HCT116 (cell line): ENCODE data around the gene SLC22A13.
"Not testable (repeated sequence)": the region's sequence is repeated elsewhere in the genome, so short reads cannot be mapped to it uniquely, and the experiment has no call there.

Experiments
- POLR2AphosphoS5 ChIP-seq: IDR thresholded peaks from 2 replicates; pipeline ENCODE4 v1.6.1; 2011; ENCODE audit warnings: mild to moderate bottlenecking, low read depth, low read length, moderate library complexity
- RAD21 ChIP-seq: IDR thresholded peaks from 2 replicates; pipeline ENCODE4 v1.6.1; 2012; ENCODE audit warnings: low read depth, mild to moderate bottlenecking
- SIN3A ChIP-seq: IDR thresholded peaks from 2 replicates; pipeline ENCODE4 v1.6.1; 2012; ENCODE audit warnings: low read depth
- TCF7L2 ChIP-seq: IDR thresholded peaks from 2 replicates; pipeline ENCODE4 v1.7.0; 2011; ENCODE audit warnings: borderline replicate concordance, inconsistent platforms; ENCODE audit not compliant: insufficient read depth, insufficient read length; ENCODE audit errors: extremely low read depth
- TF ChIP-seq, protein P1 (sequence below), 3 experiments: fragments of 200-600 bp in 1 of 3; sonication (generic) in 1 of 3; IDR thresholded peaks in 2 of 3; conservative IDR thresholded peaks in 1 of 3; 2 replicates each; pipeline ENCODE4 v1.5.1; 2012 to 2017; ENCODE audit warnings: low read depth in 2 of 3, low read length in 2 of 3, antibody characterized with exemption in 1 of 3, borderline replicate concordance in 1 of 3, control low read depth in 1 of 3, mild to moderate bottlenecking in 1 of 3, mixed read lengths in 1 of 3, mixed run types in 1 of 3, moderate library complexity in 1 of 3; ENCODE audit not compliant: insufficient read depth in 1 of 3
- TF ChIP-seq, protein P2 (sequence below): IDR thresholded peaks from 2 replicates; pipeline ENCODE4 v1.6.1; 2012

DNA sequence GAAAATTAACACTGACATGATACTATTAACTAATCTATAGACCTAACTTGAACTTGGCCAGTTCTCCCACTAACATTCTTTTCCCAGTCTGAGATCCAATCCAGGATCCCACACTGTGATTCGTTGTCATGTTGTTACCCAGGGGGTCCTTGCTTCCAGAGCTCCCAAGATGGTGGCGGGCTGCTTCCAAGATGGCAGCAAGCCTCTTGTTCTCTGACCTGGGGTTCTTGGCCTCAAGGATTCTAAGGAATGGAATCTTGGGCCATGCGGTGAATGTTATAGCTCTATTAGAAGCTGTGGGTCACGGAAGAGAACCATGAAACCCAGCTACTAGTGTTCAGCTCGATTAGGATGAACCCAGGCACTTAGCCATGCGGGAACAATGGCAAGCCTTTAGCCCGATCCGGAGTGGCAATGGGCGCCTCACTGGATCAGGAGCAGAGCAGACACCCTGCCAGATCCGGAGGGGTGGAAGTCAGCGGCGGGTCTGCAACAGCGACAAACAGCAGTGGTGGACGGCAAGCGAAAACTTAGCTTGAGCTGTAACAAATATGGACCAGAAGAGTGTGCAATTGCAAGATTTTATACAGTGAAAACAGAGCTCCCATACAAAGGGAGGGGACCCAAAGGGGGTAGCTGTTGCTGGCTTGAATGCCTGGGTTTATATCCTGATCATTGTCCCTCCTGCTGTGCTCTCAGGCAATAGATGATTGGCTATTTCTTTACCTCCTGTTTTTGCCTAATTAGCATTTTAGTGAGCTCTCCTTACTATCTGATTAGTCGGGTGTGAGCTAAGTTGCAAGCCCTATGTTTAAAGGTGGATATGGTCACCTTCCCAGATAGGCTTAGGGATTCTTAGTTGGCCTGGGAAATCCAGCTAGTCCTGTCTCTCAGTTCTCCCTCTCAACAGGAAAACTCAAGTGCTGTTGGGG lies 23.9 kb downstream of the SLC22A13 start:
- TF ChIP-seq, protein P1, sequence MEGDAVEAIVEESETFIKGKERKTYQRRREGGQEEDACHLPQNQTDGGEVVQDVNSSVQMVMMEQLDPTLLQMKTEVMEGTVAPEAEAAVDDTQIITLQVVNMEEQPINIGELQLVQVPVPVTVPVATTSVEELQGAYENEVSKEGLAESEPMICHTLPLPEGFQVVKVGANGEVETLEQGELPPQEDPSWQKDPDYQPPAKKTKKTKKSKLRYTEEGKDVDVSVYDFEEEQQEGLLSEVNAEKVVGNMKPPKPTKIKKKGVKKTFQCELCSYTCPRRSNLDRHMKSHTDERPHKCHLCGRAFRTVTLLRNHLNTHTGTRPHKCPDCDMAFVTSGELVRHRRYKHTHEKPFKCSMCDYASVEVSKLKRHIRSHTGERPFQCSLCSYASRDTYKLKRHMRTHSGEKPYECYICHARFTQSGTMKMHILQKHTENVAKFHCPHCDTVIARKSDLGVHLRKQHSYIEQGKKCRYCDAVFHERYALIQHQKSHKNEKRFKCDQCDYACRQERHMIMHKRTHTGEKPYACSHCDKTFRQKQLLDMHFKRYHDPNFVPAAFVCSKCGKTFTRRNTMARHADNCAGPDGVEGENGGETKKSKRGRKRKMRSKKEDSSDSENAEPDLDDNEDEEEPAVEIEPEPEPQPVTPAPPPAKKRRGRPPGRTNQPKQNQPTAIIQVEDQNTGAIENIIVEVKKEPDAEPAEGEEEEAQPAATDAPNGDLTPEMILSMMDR (IDR thresholded peaks at IDR 0.05 in 2 of 3, conservative IDR thresholded peaks at IDR 0.05 in 1 of 3; ENCODE audit: borderline replicate concordance in 1 of 3, insufficient read depth in 1 of 3, low read depth in 2 of 3, low read length in 2 of 3), result not testable (repeated sequence)
- TF ChIP-seq RAD21, POLR2AphosphoS5, TCF7L2, SIN3A: not testable (repeated sequence)
- TF ChIP-seq, protein P2, sequence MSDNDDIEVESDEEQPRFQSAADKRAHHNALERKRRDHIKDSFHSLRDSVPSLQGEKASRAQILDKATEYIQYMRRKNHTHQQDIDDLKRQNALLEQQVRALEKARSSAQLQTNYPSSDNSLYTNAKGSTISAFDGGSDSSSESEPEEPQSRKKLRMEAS, result not testable (repeated sequence)
